ENCODE results near the gene USP17L13.
"Not testable (repeated sequence)": the region's sequence is repeated elsewhere in the genome, so short reads cannot be mapped to it uniquely, and the experiment has no call there.

- TF ChIP-seq CTCF, EP300, POLR2A (IDR thresholded peaks at IDR 0.05): not testable (repeated sequence)
Observed at GRCh38 chr4:9215105-9215504, 9.6 kb upstream of the USP17L13 start, which contains the start of gene USP17L11.

Measured in upper lobe of left lung (tissue), 4 donors.